LNCaP clone FGC (cell line): ENCODE measurements around the gene DCAKD.

Experiments used
- DNase-seq: peaks from one replicate; pipeline ENCODE4 v3.0.0-alpha.2; 2011; ENCODE audit warnings: low read depth
- H3K4me3 ChIP-seq: 2 replicates; pipeline ENCODE4 v1.5.1; 2011; ENCODE audit warnings: mild to moderate bottlenecking, low read depth, low read length, control low read depth
- TF ChIP-seq, protein P1 (sequence below): IDR thresholded peaks from 2 replicates; pipeline ENCODE4 v1.5.1; 2012; ENCODE audit warnings: mild to moderate bottlenecking; ENCODE audit not compliant: control insufficient read depth, insufficient read depth; ENCODE audit errors: extremely low read depth

Gene DCAKD

GRCh38 chr17:45092911-45093430 lies 41.5 kb upstream of the DCAKD start:
- DNase-seq: no peak
- TF ChIP-seq, protein P1, sequence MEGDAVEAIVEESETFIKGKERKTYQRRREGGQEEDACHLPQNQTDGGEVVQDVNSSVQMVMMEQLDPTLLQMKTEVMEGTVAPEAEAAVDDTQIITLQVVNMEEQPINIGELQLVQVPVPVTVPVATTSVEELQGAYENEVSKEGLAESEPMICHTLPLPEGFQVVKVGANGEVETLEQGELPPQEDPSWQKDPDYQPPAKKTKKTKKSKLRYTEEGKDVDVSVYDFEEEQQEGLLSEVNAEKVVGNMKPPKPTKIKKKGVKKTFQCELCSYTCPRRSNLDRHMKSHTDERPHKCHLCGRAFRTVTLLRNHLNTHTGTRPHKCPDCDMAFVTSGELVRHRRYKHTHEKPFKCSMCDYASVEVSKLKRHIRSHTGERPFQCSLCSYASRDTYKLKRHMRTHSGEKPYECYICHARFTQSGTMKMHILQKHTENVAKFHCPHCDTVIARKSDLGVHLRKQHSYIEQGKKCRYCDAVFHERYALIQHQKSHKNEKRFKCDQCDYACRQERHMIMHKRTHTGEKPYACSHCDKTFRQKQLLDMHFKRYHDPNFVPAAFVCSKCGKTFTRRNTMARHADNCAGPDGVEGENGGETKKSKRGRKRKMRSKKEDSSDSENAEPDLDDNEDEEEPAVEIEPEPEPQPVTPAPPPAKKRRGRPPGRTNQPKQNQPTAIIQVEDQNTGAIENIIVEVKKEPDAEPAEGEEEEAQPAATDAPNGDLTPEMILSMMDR: no peak

GRCh38 chr17:45091778-45092425 lies 40.5 kb upstream of the DCAKD start:
- no peak for DNase-seq
- TF ChIP-seq, protein P1: no peak
- no peak overlapping the region for H3K4me3 ChIP-seq

More at GRCh38 chr17:45092911-45093430, 41.5 kb upstream of the DCAKD start:
- H3K4me3 ChIP-seq: no peak overlapping the region

GRCh38 chr17:45090711-45091110 lies 39.3 kb upstream of the DCAKD start:
- no peak overlapping the region for H3K4me3 ChIP-seq
- TF ChIP-seq, protein P1: no peak
- DNase-seq: no peak

- DNase-seq: no peak
- no peak overlapping the region for H3K4me3 ChIP-seq
- TF ChIP-seq, protein P1: no peak
Observed at GRCh38 chr17:45088741-45089140, 37.3 kb upstream of the DCAKD start.

DNA sequence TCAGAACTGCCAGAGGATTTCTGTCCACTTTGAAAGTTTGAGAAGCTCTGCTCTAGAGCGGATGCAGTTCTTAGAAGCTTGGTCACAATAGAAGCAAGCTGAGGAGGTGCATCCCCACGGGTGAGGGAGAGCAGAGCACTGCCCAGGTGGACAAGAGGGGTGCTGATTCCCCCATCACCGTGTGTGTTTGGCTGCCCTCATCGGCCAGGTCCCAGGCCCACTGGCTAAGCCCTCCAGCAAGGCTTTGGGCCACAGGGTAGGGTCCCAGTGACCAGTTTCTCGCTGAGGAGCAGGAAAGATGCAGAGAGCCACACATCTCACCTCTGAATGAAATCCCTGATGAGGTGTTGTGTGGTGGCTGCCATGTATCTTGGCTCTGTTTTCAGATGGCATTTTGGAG lies 36.5 kb upstream of the DCAKD start:
- TF ChIP-seq, protein P1: no peak
- no peak for DNase-seq
- no peak overlapping the region for H3K4me3 ChIP-seq

DNA sequence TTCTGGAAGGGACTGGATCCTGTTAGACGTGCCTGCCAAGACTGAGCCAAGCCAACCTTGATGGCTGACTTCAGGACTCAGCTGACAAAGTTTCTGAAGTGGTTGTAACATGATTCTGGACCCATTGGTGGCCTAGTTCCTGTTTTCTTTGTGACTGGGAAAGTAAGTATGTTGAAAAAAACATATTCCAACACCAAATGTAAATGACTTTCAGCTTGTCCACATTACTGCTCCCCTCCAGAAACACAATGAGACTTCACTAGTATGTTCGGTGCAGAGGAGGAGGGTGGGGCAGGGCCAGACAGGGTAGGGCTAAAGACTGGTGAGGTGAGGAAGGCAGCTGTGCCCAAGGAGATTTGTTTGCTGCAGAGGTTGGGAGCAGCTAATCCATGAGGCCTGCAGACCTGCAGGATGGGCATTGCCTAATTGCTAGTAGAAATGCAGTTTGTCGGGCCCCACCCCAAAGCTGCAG lies 36.1 kb upstream of the DCAKD start:
- TF ChIP-seq, protein P1: no peak
- no peak overlapping the region for H3K4me3 ChIP-seq
- DNase-seq: no peak
